H9 (cell line): ENCODE data around the gene WNT6. TPM values are rescaled to one million over a fixed set of nuclear protein-coding genes. Genes with fewer than 3 reads are reported as not detected.

Experiments used
- DNase-seq: peaks from one replicate; pipeline ENCODE4 v3.0.0-alpha.2; 2017
- H2AFZ ChIP-seq: one replicate; pipeline ENCODE4 v1.6.1; 2013; ENCODE audit warnings: mild to moderate bottlenecking, low read length, control low read depth, moderate library complexity
- H2AK5ac ChIP-seq: 2 replicates; pipeline ENCODE4 v1.6.1; 2013; ENCODE audit warnings: low read length, control low read depth, mixed read lengths; ENCODE audit not compliant: insufficient read length
- H2BK120ac ChIP-seq: one replicate; pipeline ENCODE4 v1.6.1; 2013; ENCODE audit warnings: low read depth, mild to moderate bottlenecking, low read length, control low read depth, inconsistent platforms; ENCODE audit not compliant: poor library complexity, severe bottlenecking
- H2BK12ac ChIP-seq: 2 replicates; pipeline ENCODE4 v1.6.1; 2013; ENCODE audit warnings: low read length, control low read depth, mixed read lengths, low read depth; ENCODE audit not compliant: insufficient read length
- H2BK15ac ChIP-seq: 2 replicates; pipeline ENCODE4 v1.6.1; 2013; ENCODE audit warnings: low read depth, low read length, control low read depth
- H2BK20ac ChIP-seq: one replicate; pipeline ENCODE4 v1.6.1; 2013; ENCODE audit warnings: low read depth, mild to moderate bottlenecking, low read length, control low read depth, inconsistent platforms; ENCODE audit not compliant: poor library complexity, severe bottlenecking
- H2BK5ac ChIP-seq: 2 replicates; pipeline ENCODE4 v1.6.1; 2013; ENCODE audit warnings: low read length, control low read depth, mixed read lengths; ENCODE audit not compliant: insufficient read length
- H3K14ac ChIP-seq: 2 replicates; pipeline ENCODE4 v1.6.1; 2013; ENCODE audit warnings: low read length, control low read depth; ENCODE audit not compliant: insufficient read depth
- H3K18ac ChIP-seq: 2 replicates; pipeline ENCODE4 v1.6.1; 2013; ENCODE audit warnings: low read depth, mild to moderate bottlenecking, mixed read lengths, low read length, control low read depth; ENCODE audit not compliant: insufficient read length
- H3K23ac ChIP-seq: 2 replicates; pipeline ENCODE4 v1.6.1; 2013; ENCODE audit warnings: low read length, control low read depth, mixed read lengths, low read depth; ENCODE audit not compliant: insufficient read length
- H3K23me2 ChIP-seq: 2 replicates; pipeline ENCODE4 v1.6.1; 2013; ENCODE audit warnings: low read depth, mild to moderate bottlenecking, mixed read lengths, low read length, control low read depth; ENCODE audit not compliant: insufficient read length, poor library complexity, severe bottlenecking
- H3K27ac ChIP-seq: 2 replicates; pipeline ENCODE4 v1.5.1; 2013; ENCODE audit warnings: low read length, control low read depth, mixed read lengths, low read depth; ENCODE audit not compliant: insufficient read length
- H3K27me3 ChIP-seq: 2 replicates; pipeline ENCODE4 v1.6.1; 2013; ENCODE audit warnings: low read length, control low read depth, inconsistent platforms; ENCODE audit not compliant: insufficient read depth
- H3K4ac ChIP-seq: 2 replicates; pipeline ENCODE4 v1.6.1; 2013; ENCODE audit warnings: low read depth, mild to moderate bottlenecking, control low read depth, inconsistent platforms, low read length, moderate library complexity
- H3K4me1 ChIP-seq: 2 replicates; pipeline ENCODE4 v1.6.1; 2013; ENCODE audit warnings: low read length, control low read depth, inconsistent platforms; ENCODE audit not compliant: insufficient read depth
- H3K4me2 ChIP-seq: 2 replicates; pipeline ENCODE4 v1.6.1; 2013; ENCODE audit warnings: low read length, control low read depth, mixed read lengths; ENCODE audit not compliant: insufficient read length, insufficient read depth
- H3K56ac ChIP-seq: 2 replicates; pipeline ENCODE4 v1.6.1; 2013; ENCODE audit warnings: low read depth, mild to moderate bottlenecking, mixed read lengths, low read length, control low read depth; ENCODE audit not compliant: insufficient read length
- H3K79me1 ChIP-seq: 2 replicates; pipeline ENCODE4 v1.6.1; 2013; ENCODE audit warnings: low read depth, mild to moderate bottlenecking, moderate library complexity, low read length, control low read depth, inconsistent platforms; ENCODE audit not compliant: insufficient read depth, poor library complexity, severe bottlenecking
- H3K79me2 ChIP-seq: 2 replicates; pipeline ENCODE4 v1.6.1; 2013; ENCODE audit warnings: low read length, control low read depth, inconsistent platforms; ENCODE audit not compliant: insufficient read depth
- H3K9ac ChIP-seq: 2 replicates; pipeline ENCODE4 v1.6.1; 2013; ENCODE audit warnings: low read length, control low read depth, mixed read lengths; ENCODE audit not compliant: insufficient read length; ENCODE audit errors: extremely low read depth
- H3K9me3 ChIP-seq: one replicate; pipeline ENCODE4 v1.6.1; 2013; ENCODE audit warnings: low read depth, low read length, inconsistent platforms; ENCODE audit not compliant: control insufficient read depth
- H3T11ph ChIP-seq: one replicate; pipeline ENCODE4 v1.6.1; 2013; ENCODE audit warnings: mild to moderate bottlenecking, low read length, control low read depth, inconsistent platforms
- H4K20me1 ChIP-seq: one replicate; pipeline ENCODE4 v1.6.1; 2013; ENCODE audit not compliant: control insufficient read depth, insufficient read length, insufficient read depth
- H4K5ac ChIP-seq: 2 replicates; pipeline ENCODE4 v1.6.1; 2013; ENCODE audit warnings: low read depth, mild to moderate bottlenecking, mixed read lengths, low read length, control low read depth; ENCODE audit not compliant: insufficient read length
- H4K8ac ChIP-seq: replicated peaks from 2 replicates; pipeline ENCODE4 v1.6.1; 2013; ENCODE audit warnings: low read length, control low read depth, mixed read lengths, low read depth; ENCODE audit not compliant: insufficient read length
- H4K91ac ChIP-seq: 2 replicates; pipeline ENCODE4 v1.6.1; 2013; ENCODE audit warnings: low read depth, mild to moderate bottlenecking, moderate library complexity, mixed read lengths, low read length, control low read depth; ENCODE audit not compliant: insufficient read length
- H3K27ac Mint-ChIP-seq, 3 experiments: 2 replicates in 2 of 3; 3 replicates in 1 of 3; pipeline ENCODE4 v1.8.0; 2020 to 2021; ENCODE audit warnings: mixed read lengths in 3 of 3, mild to moderate bottlenecking in 1 of 3, moderate library complexity in 1 of 3
- H3K27me3 Mint-ChIP-seq: 2 replicates; pipeline ENCODE4 v1.8.0; 2021; ENCODE audit warnings: low read depth, mild to moderate bottlenecking, moderate library complexity, mixed read lengths
- H3K36me3 Mint-ChIP-seq, 3 experiments: 2 replicates in 2 of 3; 3 replicates in 1 of 3; pipeline ENCODE4 v1.8.0; 2020 to 2021; ENCODE audit warnings: low read depth in 3 of 3, mixed read lengths in 3 of 3; ENCODE audit not compliant: insufficient read depth in 1 of 3
- H3K4me1 Mint-ChIP-seq, 2 experiments: 2 replicates each; pipeline ENCODE4 v1.8.0; 2020; ENCODE audit warnings: mixed read lengths in 2 of 2
- H3K4me3 Mint-ChIP-seq, 2 experiments: 2 replicates in 1 of 2; 3 replicates in 1 of 2; pipeline ENCODE4 v1.8.0; 2020 to 2021; ENCODE audit warnings: mild to moderate bottlenecking in 2 of 2, mixed read lengths in 2 of 2, moderate library complexity in 1 of 2
- H3K9me3 Mint-ChIP-seq, 2 experiments: 2 replicates in 1 of 2; 3 replicates in 1 of 2; pipeline ENCODE4 v1.8.0; 2020; ENCODE audit warnings: mild to moderate bottlenecking in 2 of 2, mixed read lengths in 2 of 2, moderate library complexity in 1 of 2
- WGBS: extraction: QIAGEN DNeasy Blood & Tissue Kit; methylation state at CpG from one replicate; pipeline ENCODE4 v1.1.7; 2013; ENCODE audit warnings: missing lambda C conversion rate, low lambda C conversion rate, mixed read lengths; ENCODE audit not compliant: insufficient read length; ENCODE audit errors: extremely low coverage; 5-methylcytosine and 5-hydroxymethylcytosine counted together
- total RNA-seq: library from RNA; stranded (reverse); gene quantifications from 2 replicates; pipeline ENCODE4 v1.2.1, GENCODE V29; 2021
- TF ChIP-seq, protein P1 (sequence below): fragments of 200-600 bp; sonication (generic); conservative IDR thresholded peaks from 3 replicates; pipeline ENCODE4 v1.8.0; 2021; ENCODE audit warnings: antibody characterized with exemption, mild to moderate bottlenecking

Gene WNT6
- total RNA-seq, 1 experiment from 2014 or later: not detected

DNA sequence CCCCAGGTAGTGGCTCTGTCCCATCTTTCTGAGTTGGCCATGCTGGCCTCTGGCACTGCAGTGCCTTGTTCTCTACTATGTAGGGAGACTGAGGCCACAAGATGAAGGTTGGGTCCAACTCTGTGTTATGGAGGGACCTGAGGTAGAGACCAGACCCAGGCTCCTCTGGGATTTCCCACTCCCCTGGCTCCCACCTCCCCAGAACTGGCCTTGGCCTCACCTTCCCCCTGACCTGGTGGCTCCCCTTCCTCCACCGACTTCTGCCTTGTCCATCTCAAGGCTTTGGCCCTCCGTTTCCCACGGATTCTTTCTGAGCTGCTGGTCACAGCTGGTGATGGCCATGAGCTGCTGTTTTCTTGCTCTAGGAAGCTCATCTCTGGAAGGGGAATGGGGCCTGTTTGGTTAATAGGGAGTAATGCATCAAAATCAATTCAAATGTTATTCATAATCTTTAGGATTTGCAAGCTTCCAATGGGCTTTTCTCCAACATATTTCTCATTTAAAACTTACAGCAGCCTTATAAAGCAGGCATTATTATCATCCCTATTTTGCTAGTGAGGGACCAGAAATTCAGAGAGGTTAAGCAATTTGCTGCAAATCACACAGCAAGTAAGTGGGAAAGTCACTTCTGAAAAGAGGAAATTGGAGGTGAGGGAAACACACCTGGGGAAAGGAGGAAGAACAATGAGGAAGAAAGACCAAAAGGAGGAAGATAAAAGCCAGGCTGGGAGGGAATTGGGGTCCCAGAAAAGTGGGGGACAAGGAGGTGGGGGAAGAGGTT, 28.9 kb upstream of the WNT6 start:
- DNase-seq: no peak
- Mint-ChIP-seq H3K36me3 (no peaks in the 10 kb centered on the region; a peak in 1 of 7 replicates), H3K4me3 (no peak overlapping the region), H3K27me3 (peaks cover 25% of the 10 kb centered on the region), H3K4me1 (peaks cover 3 to 7% of the 10 kb centered on the region in 2 experiments; a peak in 1 of 4 replicates), H3K27ac (no peak overlapping the region), H3K9me3 (no peaks in the 10 kb centered on the region)
- Histone ChIP-seq H3T11ph (no peak overlapping the region), H3K14ac (no peak overlapping the region), H3K79me2 (no peaks in the 10 kb centered on the region), H2BK15ac (no peak overlapping the region), H2BK5ac (no peak overlapping the region), H3K27ac (no peak overlapping the region), H3K56ac (no peak overlapping the region), H3K9ac (no peak overlapping the region), H3K23me2 (no peaks in the 10 kb centered on the region), H3K18ac (no peak overlapping the region), H3K79me1 (no peaks in the 10 kb centered on the region), H3K4me2 (no peak overlapping the region), H4K91ac (no peak overlapping the region), H4K5ac (no peak overlapping the region), H2AFZ (no peak overlapping the region), H2AK5ac (no peak overlapping the region), H3K4ac (no peak overlapping the region), H3K23ac (no peak overlapping the region), H3K4me1 (no peaks in the 10 kb centered on the region), H4K8ac (no peak overlapping the region), H2BK120ac (no peak overlapping the region), H3K9me3 (no peaks in the 10 kb centered on the region), H2BK20ac (no peak overlapping the region), H2BK12ac (no peak overlapping the region), H3K27me3 (no peaks in the 10 kb centered on the region), H4K20me1 (no peaks in the 10 kb centered on the region)
- TF ChIP-seq, protein P1, sequence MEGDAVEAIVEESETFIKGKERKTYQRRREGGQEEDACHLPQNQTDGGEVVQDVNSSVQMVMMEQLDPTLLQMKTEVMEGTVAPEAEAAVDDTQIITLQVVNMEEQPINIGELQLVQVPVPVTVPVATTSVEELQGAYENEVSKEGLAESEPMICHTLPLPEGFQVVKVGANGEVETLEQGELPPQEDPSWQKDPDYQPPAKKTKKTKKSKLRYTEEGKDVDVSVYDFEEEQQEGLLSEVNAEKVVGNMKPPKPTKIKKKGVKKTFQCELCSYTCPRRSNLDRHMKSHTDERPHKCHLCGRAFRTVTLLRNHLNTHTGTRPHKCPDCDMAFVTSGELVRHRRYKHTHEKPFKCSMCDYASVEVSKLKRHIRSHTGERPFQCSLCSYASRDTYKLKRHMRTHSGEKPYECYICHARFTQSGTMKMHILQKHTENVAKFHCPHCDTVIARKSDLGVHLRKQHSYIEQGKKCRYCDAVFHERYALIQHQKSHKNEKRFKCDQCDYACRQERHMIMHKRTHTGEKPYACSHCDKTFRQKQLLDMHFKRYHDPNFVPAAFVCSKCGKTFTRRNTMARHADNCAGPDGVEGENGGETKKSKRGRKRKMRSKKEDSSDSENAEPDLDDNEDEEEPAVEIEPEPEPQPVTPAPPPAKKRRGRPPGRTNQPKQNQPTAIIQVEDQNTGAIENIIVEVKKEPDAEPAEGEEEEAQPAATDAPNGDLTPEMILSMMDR: no peak
- WGBS: no CpG with 5 or more reads among the region's 3 CpGs
